HG02571 (cell line): ENCODE data around the gene CD72.
"Not testable (repeated sequence)": the region's sequence is repeated elsewhere in the genome, so short reads cannot be mapped to it uniquely, and the experiment has no call there.

Experiments
- ATAC-seq: cut with Tn5 transposase; IDR thresholded peaks from one replicate; pipeline ENCODE4 v1.9.1; 2021; ENCODE audit warnings: mild to moderate bottlenecking, moderate library complexity; ENCODE audit not compliant: unreplicated experiment

The CD72 gene

DNA sequence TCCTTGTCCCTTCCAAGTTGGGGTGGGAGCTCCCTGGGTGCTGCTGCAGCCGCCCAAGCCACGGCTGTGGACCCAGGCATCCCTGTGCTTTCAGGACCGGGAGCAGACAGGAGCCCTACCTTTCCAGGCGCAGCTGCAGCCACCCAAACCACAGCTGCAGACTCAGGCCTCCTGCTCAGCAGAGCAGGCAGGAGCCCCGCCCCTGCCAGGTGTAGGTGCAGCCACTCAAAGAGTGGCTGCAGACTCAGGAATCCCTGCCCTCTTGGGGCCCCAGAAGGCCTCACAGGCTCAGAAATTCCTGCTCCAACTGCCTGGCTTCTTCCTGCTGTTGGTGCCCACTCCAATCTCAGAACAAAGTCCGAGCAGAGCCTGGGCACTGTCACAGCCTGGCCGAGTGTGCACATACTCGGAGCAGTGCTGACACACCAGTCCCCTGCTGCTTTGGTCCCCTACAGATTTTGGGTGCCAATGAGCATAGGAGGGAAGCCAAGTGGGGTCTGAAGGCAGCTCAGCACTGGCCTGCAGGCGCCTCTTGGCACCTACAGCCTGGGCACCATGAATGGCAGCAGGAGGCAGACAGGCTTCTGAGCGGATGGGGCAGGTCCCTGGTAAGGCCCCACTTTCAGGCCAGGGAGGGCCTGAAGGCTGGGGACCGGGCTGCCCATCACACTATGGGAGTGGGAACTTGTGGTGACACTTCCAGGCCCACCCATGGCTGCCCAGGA, 19.2 kb downstream of the CD72 start:
- no peak for ATAC-seq

DNA sequence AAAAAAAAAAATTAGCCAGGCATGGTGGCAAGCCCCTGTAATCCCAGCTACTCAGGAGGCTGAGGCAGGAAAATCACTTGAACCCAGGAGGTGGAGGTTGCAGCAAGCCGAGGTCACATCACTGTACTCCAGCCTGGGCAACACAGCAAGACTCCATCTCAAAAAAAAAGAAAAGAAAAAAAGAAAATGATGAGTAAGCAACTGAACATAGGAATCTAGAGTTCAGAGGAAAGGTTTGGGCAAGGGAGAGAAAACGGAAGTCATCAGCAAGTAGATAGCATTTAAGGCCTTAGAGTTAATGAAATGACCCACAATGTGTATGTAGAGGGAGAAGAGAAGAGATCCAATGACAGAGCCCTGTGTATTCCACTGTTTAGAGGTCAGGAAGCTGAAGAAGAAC, 21.3 kb downstream of the CD72 start:
- ATAC-seq: not testable (repeated sequence)

DNA sequence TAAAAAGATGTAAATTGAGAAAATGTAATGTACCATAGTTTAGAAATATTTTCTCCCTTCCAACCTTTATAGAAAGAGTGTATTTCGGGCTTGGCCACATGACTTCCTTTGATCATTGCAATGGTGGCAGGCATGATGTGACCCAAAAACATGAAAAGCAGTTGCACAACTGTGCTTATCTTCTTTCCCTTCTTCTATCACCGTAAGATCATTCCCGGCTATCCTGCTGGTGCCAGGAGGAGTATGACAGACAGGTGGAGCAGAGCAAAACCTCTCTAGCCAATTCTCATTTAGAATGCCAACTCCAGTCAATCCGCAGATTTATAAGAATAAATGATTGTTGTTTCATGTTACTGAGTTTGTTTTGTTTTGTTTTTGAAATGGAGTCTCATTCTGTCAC, 23.7 kb downstream of the CD72 start:
- ATAC-seq: no peak

DNA sequence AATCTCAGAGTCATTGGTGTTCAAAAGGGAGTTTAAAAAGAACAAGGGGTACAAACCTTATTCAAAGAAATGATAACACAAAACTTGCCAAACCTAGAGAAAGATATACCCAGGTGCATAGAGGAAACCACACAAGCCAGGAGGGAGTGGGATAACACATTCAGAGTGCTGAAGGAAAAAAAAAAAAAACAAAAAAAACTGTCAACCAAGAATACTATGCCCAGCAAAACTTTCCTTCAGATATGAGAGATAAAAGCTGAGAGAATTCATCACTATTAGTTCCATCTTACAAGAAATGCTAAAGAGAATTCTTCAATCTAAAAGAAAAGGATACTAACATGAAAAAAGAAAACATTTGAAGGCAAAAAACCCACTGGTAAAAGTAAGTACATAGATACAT, 24.6 kb downstream of the CD72 start:
- no peak for ATAC-seq

DNA sequence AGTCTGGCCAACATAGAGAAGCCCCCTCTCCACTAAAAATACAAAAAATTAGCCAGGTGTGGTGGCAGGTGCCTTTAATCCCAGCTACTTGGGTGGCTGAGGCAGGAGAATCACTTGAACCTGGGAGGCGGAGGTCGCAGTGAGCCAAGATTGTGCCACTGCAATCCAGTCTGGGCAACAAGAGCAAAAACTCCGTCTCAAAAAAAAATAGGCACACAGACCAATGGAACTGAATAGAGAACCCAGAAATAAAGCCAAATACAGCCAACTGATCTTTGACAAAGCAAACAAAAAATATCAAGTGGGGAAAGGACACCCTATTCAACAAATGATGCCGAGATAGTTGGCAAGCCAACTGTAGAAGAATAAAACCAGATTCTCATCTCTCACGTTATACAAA, 29.7 kb downstream of the CD72 start:
- not testable (repeated sequence) for ATAC-seq

DNA sequence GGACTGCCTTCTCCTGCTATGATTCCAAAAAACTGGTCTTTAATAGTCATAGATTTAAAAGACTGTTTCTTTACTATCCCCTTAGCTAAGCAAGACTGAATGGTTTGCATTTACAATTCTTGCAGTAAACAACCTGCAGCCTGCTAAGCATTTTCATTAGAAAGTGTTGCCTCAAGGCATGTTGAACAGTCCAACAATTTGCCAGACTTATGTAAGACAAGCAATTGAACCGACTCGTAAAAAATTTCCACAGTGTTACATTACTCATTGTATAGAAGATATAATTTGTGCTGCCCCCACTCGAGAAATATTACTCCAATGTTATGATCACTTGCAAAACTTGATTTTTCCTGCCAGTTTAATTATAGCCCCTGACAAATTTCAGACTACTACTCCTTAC, 33.5 kb downstream of the CD72 start:
- not testable (repeated sequence) for ATAC-seq

DNA sequence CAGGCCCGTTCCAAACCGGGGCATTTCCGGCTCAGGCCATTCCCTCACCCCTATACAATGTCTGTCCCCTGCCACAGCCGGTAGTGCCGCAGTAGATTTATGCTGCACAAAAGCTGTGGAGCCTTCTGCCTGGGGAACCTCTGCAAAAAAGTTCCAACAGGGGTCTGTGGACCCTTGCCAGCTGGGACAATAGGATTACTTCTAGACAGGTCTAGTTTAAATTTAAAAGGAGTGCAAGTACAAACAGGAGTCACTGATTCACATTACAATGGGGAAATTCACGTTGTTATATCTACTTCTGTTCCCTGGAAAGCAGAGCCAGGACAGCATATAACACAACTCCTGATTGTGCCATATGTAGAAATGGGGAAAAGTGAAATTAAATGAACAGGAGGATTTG, 34.7 kb downstream of the CD72 start:
- not testable (repeated sequence) for ATAC-seq

DNA sequence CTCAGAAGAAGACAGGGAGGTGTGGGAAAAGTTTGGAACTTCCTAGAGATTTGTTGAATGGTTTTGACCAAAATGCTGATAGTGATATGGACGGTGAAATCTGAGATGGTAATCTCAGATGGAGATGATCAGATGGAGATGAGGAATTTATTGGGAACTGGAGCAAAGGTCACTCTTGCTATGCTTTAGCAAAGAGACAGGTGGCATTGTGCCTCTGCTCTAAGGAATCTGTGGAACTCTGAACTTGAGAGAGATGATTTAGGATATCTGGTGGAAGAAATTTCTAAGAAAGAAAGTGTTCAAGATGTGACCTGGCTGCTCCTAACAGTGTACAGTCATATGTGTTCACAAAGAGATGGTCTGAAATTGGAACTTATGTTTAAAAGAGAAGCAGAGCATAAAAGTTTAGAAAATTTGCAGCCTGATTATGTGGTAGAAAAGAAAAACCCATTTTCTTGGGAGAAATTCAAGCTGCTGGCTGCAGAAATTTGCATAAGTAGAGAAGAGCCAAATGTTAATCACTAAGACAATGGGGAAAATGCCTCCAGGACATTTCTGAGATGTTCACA, 38.5 kb downstream of the CD72 start:
- not testable (repeated sequence) for ATAC-seq

DNA sequence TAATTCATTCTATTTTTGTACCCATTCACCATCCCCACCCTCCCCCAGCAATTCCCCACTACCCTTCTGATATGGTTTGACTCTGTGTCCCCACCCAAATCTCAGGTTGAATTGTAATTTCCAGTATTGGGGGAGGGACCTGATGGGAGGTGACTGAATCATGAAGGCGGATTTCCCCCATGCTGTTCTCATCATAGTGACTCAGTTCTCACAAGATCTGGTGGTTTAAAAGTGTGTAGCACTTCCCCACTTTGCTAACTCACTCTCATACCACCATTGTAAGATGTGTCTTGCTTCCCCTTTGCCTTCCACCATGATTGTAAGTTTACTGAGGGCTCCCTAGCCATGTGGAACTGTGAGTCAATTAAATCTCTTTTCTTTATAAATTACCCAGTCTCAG, 39.1 kb downstream of the CD72 start:
- ATAC-seq: no peak

DNA sequence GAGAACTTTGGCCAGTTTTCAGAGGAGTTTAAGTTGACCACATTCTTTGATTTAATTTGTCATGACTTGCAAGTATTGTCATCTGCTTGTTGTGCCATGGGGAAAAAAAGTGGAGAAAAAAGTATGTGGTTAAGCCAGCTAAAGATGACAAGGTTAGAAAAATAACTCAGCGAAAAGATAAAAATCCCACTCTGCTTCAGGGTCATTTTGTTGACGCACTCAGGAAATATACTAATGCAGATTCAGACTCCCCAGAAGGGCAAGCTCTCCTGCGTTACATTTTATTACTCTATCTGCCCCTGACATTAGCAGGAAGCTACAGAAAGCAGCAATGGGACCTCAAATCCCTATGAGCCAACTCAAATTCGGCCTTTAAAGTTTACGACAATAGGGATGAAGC, 40.7 kb downstream of the CD72 start:
- ATAC-seq: no peak

DNA sequence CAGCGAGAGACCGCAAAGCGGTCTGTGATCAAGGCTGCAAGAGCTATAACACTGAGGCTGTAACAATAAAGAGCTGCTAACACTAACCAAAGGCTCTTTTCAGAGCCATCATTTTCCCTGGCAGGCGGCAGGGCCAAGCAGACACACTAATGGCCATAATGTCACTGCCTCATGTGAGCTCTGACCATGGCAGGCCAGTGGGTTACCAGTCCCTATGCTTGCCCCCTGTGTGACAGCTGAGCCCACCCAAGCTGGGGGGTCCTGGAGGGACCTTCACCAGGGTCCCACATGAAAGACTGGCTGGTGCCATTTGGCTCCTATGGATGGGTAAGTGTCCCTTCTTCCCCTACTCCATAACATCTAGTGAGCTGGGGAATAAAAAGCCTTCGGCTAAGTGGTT, 42.7 kb downstream of the CD72 start:
- ATAC-seq: no peak

DNA sequence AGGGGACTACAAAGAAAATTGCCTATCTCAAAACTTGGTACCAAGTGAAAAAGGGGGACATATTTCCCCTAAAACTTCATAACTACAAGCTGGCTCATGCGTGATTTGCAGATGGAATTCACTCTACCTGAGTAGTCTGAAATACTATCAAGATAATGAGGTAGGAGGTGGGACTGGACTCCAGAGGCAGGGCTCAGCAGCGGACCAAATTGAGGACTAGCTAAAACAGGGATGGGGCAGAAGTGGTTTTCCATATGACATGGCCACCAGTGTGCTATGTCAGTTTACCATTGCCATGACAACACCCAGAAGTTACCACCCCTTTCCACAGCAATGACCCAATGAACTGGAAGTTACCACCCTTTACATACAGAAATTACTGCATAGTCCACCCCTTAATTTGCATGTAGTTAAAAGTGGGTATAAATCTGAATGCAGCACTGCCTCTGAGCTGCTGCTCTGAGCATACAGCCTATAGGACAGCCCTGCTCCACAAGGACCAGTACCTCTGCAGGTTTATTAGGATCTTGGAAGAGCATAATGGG, 43.6 kb downstream of the CD72 start:
- ATAC-seq: no peak

DNA sequence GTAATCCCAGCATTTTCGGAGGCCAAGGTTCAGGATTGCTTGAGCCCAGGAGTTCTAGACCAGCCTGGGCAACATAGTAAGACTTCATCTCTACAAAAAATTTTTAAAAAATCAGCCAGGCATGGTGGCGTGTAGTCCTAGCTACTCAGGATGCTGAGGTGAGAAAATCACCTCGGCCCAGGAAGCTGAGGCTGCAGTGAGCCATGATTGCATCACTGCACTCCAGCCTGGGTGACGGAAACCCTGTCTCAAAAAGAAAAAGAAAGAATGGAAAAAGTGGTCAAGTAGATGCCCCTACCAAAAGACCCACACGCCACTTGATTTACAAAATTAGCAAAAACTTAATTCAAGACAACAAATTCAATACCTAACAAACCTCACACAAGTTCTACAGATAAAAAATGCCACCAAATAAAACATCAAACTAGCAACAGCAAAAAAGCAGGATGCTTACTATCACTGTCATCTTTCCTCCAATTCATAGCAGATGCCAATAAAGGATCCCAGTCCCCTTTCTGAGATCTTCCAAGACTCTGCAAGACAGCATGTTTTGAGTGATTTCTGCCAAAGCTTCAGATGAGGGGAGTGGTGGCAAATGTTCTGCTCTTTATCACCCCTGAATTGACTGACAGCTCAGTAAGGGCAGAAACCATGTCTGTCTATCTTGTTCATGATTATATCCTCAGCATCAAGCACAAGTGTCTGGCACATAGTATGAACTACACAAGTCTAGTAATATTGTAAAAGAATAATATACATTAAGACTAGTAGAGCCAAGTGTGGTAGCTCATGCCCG, 47.3 kb downstream of the CD72 start:
- ATAC-seq: no peak

DNA sequence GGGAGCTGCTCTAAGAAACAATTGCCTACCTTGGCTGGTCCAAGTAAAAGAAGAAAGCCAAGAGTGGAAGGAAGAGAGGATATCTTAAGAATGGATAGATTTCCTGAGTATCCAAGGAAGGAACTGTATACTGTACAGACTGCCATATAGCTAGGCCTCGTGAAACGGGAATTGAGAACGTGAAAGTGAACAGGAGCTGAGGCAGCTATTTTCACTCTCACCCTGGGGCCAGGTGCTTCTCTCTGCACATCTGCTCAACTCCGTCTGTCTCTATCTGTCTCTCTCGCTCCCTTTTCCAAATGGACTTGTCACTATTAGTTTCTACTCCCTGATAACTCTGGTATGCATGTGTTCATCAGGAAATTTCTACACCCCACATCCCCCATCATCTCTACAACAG, 49.0 kb downstream of the CD72 start:
- ATAC-seq: no peak

DNA sequence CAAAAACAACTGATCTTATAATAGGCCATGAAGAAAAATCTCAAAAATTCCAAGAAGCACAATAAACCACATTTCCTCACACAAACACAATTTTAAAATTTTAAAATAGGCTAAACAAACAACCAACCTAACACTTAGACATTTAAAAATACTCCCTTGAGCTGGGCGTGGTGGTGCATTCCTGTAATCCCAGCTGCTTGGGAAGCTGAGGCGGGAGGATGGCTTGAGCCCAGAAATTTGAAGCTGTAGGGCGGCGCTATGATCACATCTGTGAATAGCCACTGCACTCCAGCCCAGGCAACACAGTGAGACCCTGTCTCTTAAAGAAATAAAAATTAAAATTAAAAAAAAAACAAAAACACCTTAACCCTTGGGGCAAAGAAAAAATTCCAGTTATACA, 50.0 kb downstream of the CD72 start:
- no peak for ATAC-seq

DNA sequence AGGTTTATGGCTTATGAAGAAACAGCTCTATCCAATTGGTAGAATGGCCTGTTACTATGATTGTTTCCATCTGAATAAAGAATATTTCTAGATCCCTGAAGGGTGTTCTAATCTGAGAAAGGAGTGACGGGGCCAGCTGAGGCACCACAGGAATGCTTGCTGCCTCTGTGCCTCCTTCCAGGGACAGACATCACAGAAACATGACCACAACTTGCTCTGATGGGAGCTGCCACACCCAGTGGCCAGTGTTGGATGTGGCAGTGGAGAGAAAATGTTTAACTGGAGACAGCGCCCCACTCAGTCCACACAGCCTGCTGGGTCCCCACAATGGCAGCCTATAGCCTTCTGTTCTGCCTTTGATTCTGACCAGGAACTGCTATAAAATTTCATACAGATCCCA, 51.8 kb downstream of the CD72 start:
- ATAC-seq: no peak

DNA sequence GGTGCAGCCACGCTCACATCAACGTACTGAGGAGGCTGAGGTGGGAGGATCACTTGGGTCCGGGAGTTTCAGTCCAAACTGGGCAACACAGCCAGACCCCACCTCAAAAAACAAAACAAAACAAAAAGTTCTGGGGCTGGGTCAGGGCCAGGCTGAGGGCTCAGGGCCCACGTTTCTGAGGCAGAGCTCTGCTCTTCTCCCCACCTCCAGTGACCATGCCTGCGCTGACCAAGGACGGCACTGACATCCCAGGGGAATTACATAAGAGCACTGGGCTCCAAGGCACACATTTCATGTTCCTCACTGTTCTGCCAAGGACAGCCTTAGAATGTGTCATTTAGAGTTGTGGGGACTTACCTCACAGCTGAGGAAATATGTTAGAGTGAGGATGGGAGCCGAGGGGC, 53.6 kb downstream of the CD72 start:
- no peak for ATAC-seq

DNA sequence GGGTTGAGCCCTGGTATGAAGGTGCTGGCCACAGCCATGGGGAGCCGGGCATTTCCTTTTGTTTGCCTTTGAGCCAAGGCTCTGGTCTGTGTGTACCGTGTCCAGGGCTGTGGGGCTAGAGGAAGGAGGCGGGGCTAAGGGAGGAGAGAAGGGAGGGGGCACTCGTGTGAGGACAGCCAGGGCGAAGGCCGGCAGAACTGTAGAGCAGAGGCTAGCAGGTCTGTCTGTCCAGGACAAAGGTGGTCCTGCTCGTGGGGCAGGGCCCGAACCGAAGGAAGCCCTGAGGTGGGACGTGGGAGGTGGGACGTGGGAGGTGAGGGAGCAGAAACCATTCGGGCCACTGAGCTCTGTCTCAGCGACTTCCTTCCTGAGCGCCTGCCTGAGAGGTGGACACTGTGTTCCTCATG, 54.4 kb downstream of the CD72 start:
- no peak for ATAC-seq

DNA sequence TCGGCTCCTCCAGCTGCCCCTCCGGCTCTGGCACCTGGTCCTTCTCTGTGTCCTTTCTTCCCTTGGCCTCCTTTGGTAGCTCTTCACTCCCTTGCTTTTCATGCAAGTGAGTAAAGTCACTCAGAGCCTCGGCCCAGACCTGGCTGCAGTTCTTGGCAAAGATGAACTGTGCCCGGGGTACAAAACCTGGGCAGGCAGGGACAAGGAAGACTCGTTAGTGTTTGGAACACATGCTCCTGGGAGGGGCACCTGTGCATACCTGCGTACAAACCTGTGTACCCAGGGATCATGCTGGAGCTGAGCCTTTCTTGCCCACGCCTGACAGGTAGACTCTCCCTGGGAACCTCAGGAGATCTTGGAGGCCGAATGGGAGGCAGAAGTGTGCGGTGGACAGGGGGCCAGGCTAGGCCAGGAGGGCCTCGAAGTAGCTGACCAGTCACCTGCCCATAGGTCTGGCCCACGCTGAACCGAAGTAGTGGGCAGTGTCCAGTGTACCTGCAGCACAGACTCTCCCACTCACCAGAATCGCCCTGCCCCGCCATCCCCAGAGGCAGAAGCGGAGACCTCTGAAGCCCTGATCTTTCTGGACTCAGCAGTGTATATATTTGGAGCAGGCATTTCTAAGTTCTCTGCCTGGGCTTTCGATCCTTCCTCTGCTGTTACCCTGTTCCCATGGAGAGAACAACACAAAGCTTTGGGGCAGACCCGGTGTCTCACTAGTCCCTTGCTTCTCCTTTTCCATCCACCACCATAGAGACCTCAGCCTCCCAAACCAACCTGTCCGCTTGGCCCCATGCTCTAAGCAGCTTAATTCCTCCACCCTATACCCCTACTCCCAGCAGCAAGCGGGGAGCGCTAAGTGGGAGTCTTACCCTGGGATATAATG, 55.1 kb downstream of the CD72 start:
- no peak for ATAC-seq

DNA sequence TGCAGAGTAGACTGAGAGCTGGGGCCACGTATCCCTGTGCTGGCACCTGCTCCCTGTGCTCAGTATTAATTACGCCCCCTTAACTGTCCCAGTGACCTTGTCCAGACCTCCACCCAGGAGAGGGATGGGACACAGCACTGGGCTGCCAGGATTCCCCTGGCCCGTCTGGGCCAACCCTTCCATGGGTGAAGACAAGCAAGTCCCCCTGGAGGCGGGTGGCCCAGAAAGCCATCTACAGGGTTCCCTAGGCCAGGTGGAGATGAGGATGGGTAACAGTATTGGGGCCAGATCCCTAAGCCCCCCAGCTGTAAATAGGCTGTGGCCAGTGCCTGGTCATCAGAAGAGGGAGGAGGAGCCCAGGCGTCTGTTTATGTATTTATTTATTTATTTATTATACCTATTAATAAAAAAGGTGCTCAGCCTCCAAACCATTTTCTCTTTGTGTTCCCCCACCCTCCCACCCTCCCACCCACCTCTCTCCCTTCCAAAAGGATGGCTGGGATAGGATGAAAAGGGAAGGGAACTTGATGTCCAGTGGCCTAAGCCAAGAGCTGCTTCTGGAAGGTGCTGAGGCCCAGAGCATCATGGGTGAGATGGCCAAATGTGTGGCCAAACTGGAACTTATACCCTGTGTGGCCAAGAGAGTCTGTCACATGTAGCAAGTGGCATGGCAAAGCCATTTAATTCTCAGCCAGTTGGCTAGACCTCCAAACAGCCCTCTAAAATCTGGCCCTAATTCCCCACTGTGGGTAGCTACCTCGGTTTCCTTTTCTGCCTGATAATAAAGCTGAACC, 56.5 kb downstream of the CD72 start:
- no peak for ATAC-seq
